ENCODE results near the gene RECQL. TPM values are rescaled to one million over a fixed set of nuclear protein-coding genes. Genes with fewer than 3 reads are reported as not detected.

Gene RECQL
- total and polyA plus RNA-seq, 2 donors from 2014 or later: 9.0 to 37.5 TPM

GRCh38 chr12:21459474-21459873 lies 42.0 kb downstream of the RECQL start:
- Histone ChIP-seq H3K27ac (ENCODE audit: low read depth in 2 of 2, low read length in 2 of 2) (no peak overlapping the region), H3K4me3 (ENCODE audit: low read length in 3 of 3) (no peak overlapping the region), H3K36me3 (ENCODE audit: control insufficient read depth in 2 of 3, insufficient read depth in 3 of 3, low read length in 3 of 3) (peaks cover 2 to 36% (median 15%) of the 10 kb centered on the region in 3 donors), H3K4me1 (ENCODE audit: control insufficient read depth in 2 of 3, insufficient read depth in 2 of 3, low read depth in 1 of 3, low read length in 3 of 3) (no peaks in the 10 kb centered on the region), H3K27me3 (ENCODE audit: control insufficient read depth, insufficient read depth, low read length) (no peaks in the 10 kb centered on the region), H3K9ac (ENCODE audit: low read length in 3 of 3) (no peak overlapping the region), H3K9me3 (ENCODE audit: control insufficient read depth in 2 of 3, insufficient read depth in 1 of 3, low read length in 3 of 3) (no peaks in the 10 kb centered on the region)
- DNase-seq (no peak), FAIRE-seq (no peak)
- intact Hi-C loops (cut with DNase I): no loop called here
- TF ChIP-seq, protein P1, sequence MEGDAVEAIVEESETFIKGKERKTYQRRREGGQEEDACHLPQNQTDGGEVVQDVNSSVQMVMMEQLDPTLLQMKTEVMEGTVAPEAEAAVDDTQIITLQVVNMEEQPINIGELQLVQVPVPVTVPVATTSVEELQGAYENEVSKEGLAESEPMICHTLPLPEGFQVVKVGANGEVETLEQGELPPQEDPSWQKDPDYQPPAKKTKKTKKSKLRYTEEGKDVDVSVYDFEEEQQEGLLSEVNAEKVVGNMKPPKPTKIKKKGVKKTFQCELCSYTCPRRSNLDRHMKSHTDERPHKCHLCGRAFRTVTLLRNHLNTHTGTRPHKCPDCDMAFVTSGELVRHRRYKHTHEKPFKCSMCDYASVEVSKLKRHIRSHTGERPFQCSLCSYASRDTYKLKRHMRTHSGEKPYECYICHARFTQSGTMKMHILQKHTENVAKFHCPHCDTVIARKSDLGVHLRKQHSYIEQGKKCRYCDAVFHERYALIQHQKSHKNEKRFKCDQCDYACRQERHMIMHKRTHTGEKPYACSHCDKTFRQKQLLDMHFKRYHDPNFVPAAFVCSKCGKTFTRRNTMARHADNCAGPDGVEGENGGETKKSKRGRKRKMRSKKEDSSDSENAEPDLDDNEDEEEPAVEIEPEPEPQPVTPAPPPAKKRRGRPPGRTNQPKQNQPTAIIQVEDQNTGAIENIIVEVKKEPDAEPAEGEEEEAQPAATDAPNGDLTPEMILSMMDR (IDR thresholded peaks at IDR 0.05; ENCODE audit: borderline replicate concordance, extremely low read depth, insufficient read depth): no peak

- no peak for FAIRE-seq
Measured at GRCh38 chr12:21456291-21456780, 45.1 kb downstream of the RECQL start.

DNA sequence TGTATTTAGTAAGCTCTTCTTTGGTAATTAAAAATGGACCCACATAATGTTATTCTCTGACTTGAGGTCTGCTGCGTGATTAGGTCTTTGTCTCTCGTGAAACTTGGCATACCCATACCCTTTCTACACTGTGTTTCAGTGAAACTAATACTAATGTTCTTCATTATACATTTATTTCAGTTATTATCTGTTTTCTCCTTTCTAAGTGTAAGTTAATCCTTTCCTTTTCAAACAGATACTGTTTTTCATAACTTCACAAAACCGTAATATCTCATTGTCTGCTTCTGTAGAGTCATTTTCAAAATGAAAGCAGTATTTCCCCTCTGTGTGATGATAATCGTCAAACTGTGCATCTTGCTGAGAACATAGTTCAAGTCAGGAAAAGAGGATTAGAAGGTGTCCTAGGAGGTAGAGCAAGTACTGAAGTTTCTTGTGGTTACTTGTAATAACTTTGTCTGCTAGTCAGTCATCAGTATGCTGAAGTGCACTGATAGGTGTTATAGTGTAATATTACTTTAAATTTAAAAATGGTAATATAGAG lies 48.1 kb downstream of the RECQL start:
- intact Hi-C loops (cut with DNase I): no loop called here
- no peak for FAIRE-seq
- no peak overlapping the region for H3K9ac ChIP-seq (ENCODE audit: low read length in 3 of 3)

More at GRCh38 chr12:21456291-21456780, 45.1 kb downstream of the RECQL start:
- no peak for DNase-seq
- Histone ChIP-seq H3K4me1 (ENCODE audit: control insufficient read depth in 2 of 3, insufficient read depth in 2 of 3, low read depth in 1 of 3, low read length in 3 of 3) (no peaks in the 10 kb centered on the region), H3K36me3 (ENCODE audit: control insufficient read depth in 2 of 3, insufficient read depth in 3 of 3, low read length in 3 of 3) (peaks cover 2 to 35% (median 12%) of the 10 kb centered on the region in 3 donors), H3K9me3 (ENCODE audit: control insufficient read depth in 2 of 3, insufficient read depth in 1 of 3, low read length in 3 of 3) (no peaks in the 10 kb centered on the region), H3K27me3 (ENCODE audit: control insufficient read depth, insufficient read depth, low read length) (no peaks in the 10 kb centered on the region), H3K27ac (ENCODE audit: low read depth in 2 of 2, low read length in 2 of 2) (no peak overlapping the region), H3K4me3 (ENCODE audit: low read length in 3 of 3) (no peak overlapping the region), H3K9ac (ENCODE audit: low read length in 3 of 3) (no peak overlapping the region)
- intact Hi-C loops (cut with DNase I): no loop called here
- TF ChIP-seq, protein P1 (IDR thresholded peaks at IDR 0.05; ENCODE audit: borderline replicate concordance, extremely low read depth, insufficient read depth): no peak

More for the DNA sequence above, 48.1 kb downstream of the RECQL start:
- no peak for DNase-seq
- Histone ChIP-seq H3K36me3 (ENCODE audit: control insufficient read depth in 2 of 3, insufficient read depth in 3 of 3, low read length in 3 of 3) (peaks cover 2 to 39% (median 5%) of the 10 kb centered on the region in 3 donors), H3K9me3 (ENCODE audit: control insufficient read depth in 2 of 3, insufficient read depth in 1 of 3, low read length in 3 of 3) (no peaks in the 10 kb centered on the region), H3K27me3 (ENCODE audit: control insufficient read depth, insufficient read depth, low read length) (no peaks in the 10 kb centered on the region), H3K4me1 (ENCODE audit: control insufficient read depth in 2 of 3, insufficient read depth in 2 of 3, low read depth in 1 of 3, low read length in 3 of 3) (no peaks in the 10 kb centered on the region), H3K27ac (ENCODE audit: low read depth in 2 of 2, low read length in 2 of 2) (no peak overlapping the region), H3K4me3 (ENCODE audit: low read length in 3 of 3) (no peak overlapping the region)
- TF ChIP-seq, protein P1 (IDR thresholded peaks at IDR 0.05; ENCODE audit: borderline replicate concordance, extremely low read depth, insufficient read depth): no peak
